HepG2 (cell line): ENCODE measurements around the gene COX4I1. TPM values are rescaled to one million over a fixed set of nuclear protein-coding genes. Genes with fewer than 3 reads are reported as not detected.
A peak's percentile ranks its signal among the peaks of the same experiment; 100 is the strongest.

Experiments
- ATAC-seq: fragments of 200-7000 bp; cut with Tn5 transposase; 3 replicates; pipeline ENCODE4 v1.9.1; 2020; ENCODE audit warnings: mild to moderate bottlenecking, moderate library complexity
- BruUV-seq: library from RNA; stranded (reverse); fragments of 400-500 nt; replicated peaks from 2 replicates; lab custom pipeline; 2021; lab: Mats Ljungman, UMichigan
- CTCF ChIA-PET: fragments of 300-600 bp; formaldehyde crosslinking; extraction: SDS; loops from one replicate; lab custom pipeline; 2021; ENCODE audit warnings: low total read pairs, inconsistent platforms, low intra/inter-chr PET ratio; lab: Yijun Ruan, JAX
- POLR2A ChIA-PET: fragments of 350-600 bp; sonication (Branson Sonifier 250); formaldehyde crosslinking; loops from one replicate; lab custom pipeline; 2020; ENCODE audit warnings: antibody characterized with exemption, inconsistent platforms; lab: Yijun Ruan, JAX
- DNase-seq: peaks from one replicate; pipeline ENCODE4 v3.0.0-alpha.2; 2015; ENCODE audit warnings: low spot score
- FAIRE-seq: peaks from 3 replicates; lab custom pipeline; 2011; peaks lifted over from hg19 to GRCh38; lab: Jason Lieb, UNC
- H2AFZ ChIP-seq: one replicate; pipeline ENCODE4 v1.6.1; 2011; ENCODE audit warnings: low read length, inconsistent platforms
- H3K27ac ChIP-seq: fragments of 300-600 bp; 3 replicates; pipeline ENCODE4 v1.8.0; 2011; ENCODE audit warnings: mixed run types, mild to moderate bottlenecking, mixed read lengths, low read length, inconsistent platforms; ENCODE audit not compliant: insufficient read depth; ENCODE audit errors: extremely low read length
- H3K27me3 ChIP-seq, 2 experiments: fragments of 200-600 bp in 1 of 2; 2 replicates in 1 of 2; 3 replicates in 1 of 2; pipeline versions ENCODE4 v1.6.0 to v1.8.0; 2011; ENCODE audit warnings: low read length in 2 of 2, mild to moderate bottlenecking in 2 of 2, moderate library complexity in 2 of 2, inconsistent platforms in 1 of 2; ENCODE audit not compliant: insufficient read depth in 2 of 2, control insufficient read depth in 1 of 2
- H3K36me3 ChIP-seq, 2 experiments: fragments of 200-600 bp in 1 of 2; replicated peaks in 1 of 2; 2 replicates in 1 of 2; 3 replicates in 1 of 2; pipeline versions ENCODE4 v1.5.1 to v1.8.0; 2011; ENCODE audit warnings: low read length in 2 of 2, inconsistent platforms in 1 of 2; ENCODE audit not compliant: insufficient read depth in 2 of 2, control insufficient read depth in 1 of 2
- H3K4me1 ChIP-seq: 2 replicates; pipeline ENCODE4 v1.5.1; 2012; ENCODE audit warnings: low read length, inconsistent platforms; ENCODE audit not compliant: insufficient read depth
- H3K4me2 ChIP-seq: 2 replicates; pipeline ENCODE4 v1.6.0; 2011; ENCODE audit warnings: low read depth, low read length, inconsistent platforms
- H3K4me3 ChIP-seq, 3 experiments: fragments of 200-600 bp in 1 of 3; sonication (generic), shearing (Covaris generic) in 1 of 3; replicated peaks in 1 of 3; 2 replicates each; pipeline ENCODE4 v1.5.1; 2011 to 2016; ENCODE audit warnings: low read length in 3 of 3, inconsistent platforms in 2 of 3, low read depth in 2 of 3, mild to moderate bottlenecking in 2 of 3, control low read depth in 1 of 3, mixed read lengths in 1 of 3; ENCODE audit not compliant: insufficient read depth in 1 of 3
- H3K79me2 ChIP-seq: one replicate; pipeline ENCODE4 v1.6.1; 2011; ENCODE audit warnings: low read length, inconsistent platforms; ENCODE audit not compliant: insufficient read depth
- H3K9ac ChIP-seq: 2 replicates; pipeline ENCODE4 v1.6.0; 2011; ENCODE audit warnings: mild to moderate bottlenecking, low read depth, low read length, inconsistent platforms; ENCODE audit not compliant: insufficient read depth
- H3K9me3 ChIP-seq: 2 replicates; pipeline ENCODE4 v1.5.1; 2012; ENCODE audit warnings: mild to moderate bottlenecking, low read length
- H4K20me1 ChIP-seq: 2 replicates; pipeline ENCODE4 v1.6.0; 2011; ENCODE audit warnings: inconsistent platforms, mild to moderate bottlenecking, low read length, moderate library complexity; ENCODE audit not compliant: insufficient read depth
- DPF2 ChIP-seq: sonication (generic); formaldehyde crosslinking; IDR thresholded peaks from 2 replicates; pipeline ENCODE4 v1.4.0; 2020; ENCODE audit warnings: mild to moderate bottlenecking, low read depth, missing genetic modification reagents, borderline replicate concordance
- HDAC6 ChIP-seq: fragments of 200-600 bp; sonication (generic); IDR thresholded peaks from 2 replicates; pipeline ENCODE4 v1.7.0; 2017; ENCODE audit warnings: mild to moderate bottlenecking, antibody characterized with exemption, low read length, low read depth
- KMT2B ChIP-seq: IDR thresholded peaks from 2 replicates; pipeline ENCODE4 v1.6.1; 2016; ENCODE audit warnings: missing genetic modification reagents, missing compliant biosample characterization
- PRDM4 ChIP-seq: sonication (generic); formaldehyde crosslinking; IDR thresholded peaks from 2 replicates; pipeline ENCODE4 v1.9.0; 2021; ENCODE audit warnings: missing genetic modification reagents, borderline replicate concordance
- PRMT3 ChIP-seq: sonication (generic); formaldehyde crosslinking; IDR thresholded peaks from 2 replicates; pipeline ENCODE4 v1.8.1; 2022; ENCODE audit warnings: low read depth, mild to moderate bottlenecking, moderate library complexity, missing genetic modification reagents, borderline replicate concordance
- RELA ChIP-seq: sonication (generic); formaldehyde crosslinking; IDR thresholded peaks from 2 replicates; pipeline ENCODE4 v1.4.0; 2020; ENCODE audit warnings: missing genetic modification reagents
- SMARCE1 ChIP-seq: fragments of 450-650 bp; IDR thresholded peaks from 2 replicates; pipeline ENCODE4 v1.6.1; 2017; ENCODE audit warnings: borderline replicate concordance
- SOX5 ChIP-seq: IDR thresholded peaks from 2 replicates; pipeline ENCODE4 v1.6.1; 2016; ENCODE audit warnings: borderline replicate concordance
- ZBTB1 ChIP-seq: sonication (generic); formaldehyde crosslinking; IDR thresholded peaks from 2 replicates; pipeline ENCODE4 v1.4.0; 2020; ENCODE audit warnings: missing genetic modification reagents, borderline replicate concordance
- ZBTB49 ChIP-seq: sonication (generic); formaldehyde crosslinking; IDR thresholded peaks from 2 replicates; pipeline ENCODE4 v1.4.0; 2020; ENCODE audit warnings: missing genetic modification reagents, borderline replicate concordance
- ZNF160 ChIP-seq: sonication (generic); formaldehyde crosslinking; IDR thresholded peaks from 2 replicates; pipeline ENCODE4 v1.8.0; 2022; ENCODE audit warnings: mild to moderate bottlenecking, inconsistent platforms, missing genetic modification reagents
- ZNF253 ChIP-seq: sonication (generic); formaldehyde crosslinking; IDR thresholded peaks from 2 replicates; pipeline ENCODE4 v1.8.0; 2022; ENCODE audit warnings: mild to moderate bottlenecking, missing genetic modification reagents, borderline replicate concordance
- ZNF572 ChIP-seq: sonication (generic); formaldehyde crosslinking; IDR thresholded peaks from 2 replicates; pipeline ENCODE4 v1.5.1; 2020; ENCODE audit warnings: mild to moderate bottlenecking, missing genetic modification reagents
- ZNF577 ChIP-seq: sonication (generic); formaldehyde crosslinking; IDR thresholded peaks from 2 replicates; pipeline ENCODE4 v1.4.0; 2020; ENCODE audit warnings: mild to moderate bottlenecking, low read depth, missing genetic modification reagents, borderline replicate concordance
- ZNF740 ChIP-seq: sonication (generic); formaldehyde crosslinking; IDR thresholded peaks from 2 replicates; pipeline ENCODE4 v1.4.0; 2020; ENCODE audit warnings: missing genetic modification reagents
- ZNF782 ChIP-seq: sonication (generic); formaldehyde crosslinking; IDR thresholded peaks from 2 replicates; pipeline ENCODE4 v1.4.0; 2020; ENCODE audit warnings: missing genetic modification reagents, mild to moderate bottlenecking, borderline replicate concordance
- WGBS: methylation state at CpG from one replicate; pipeline ENCODE4 v1.1.6; 2017; ENCODE audit warnings: low lambda C conversion rate; 5-methylcytosine and 5-hydroxymethylcytosine counted together
- in situ Hi-C: cut with HindIII; loops from 2 replicates; pipeline ENCODE4 v1.10.0; 2017; ENCODE audit warnings: low pct_unique_long_range_greater_than_20kb; ENCODE audit not compliant: extremely low pct_ligation_motif_present
- intact Hi-C: fragments of 100-400 bp; cut with micrococcal nuclease; formaldehyde crosslinking; loops from one replicate; pipeline ENCODE4 v1.10.0; 2022; ENCODE audit not compliant: unreplicated experiment
- polyA plus RNA-seq, 8 experiments: library from polyadenylated mRNA; depleted of rRNA in 3 of 8; stranded (reverse) in 7 of 8; unstranded in 1 of 8; fragments of >200 nt; fragmentation: Illumina TruSeq in 4 of 8; extraction: Trizol in 4 of 8; gene quantifications; 2 replicates each; pipeline versions ENCODE4 v1.2.1 to v1.2.3, GENCODE V29; 2011 to 2016; ENCODE audit warnings: low read depth in 4 of 8, missing spikeins in 1 of 8, mixed read lengths in 1 of 8; ENCODE audit not compliant: insufficient read depth in 1 of 8
- total RNA-seq, 5 experiments: library from RNA; depleted of rRNA; stranded (reverse); fragments of >200 nt; fragmentation: Illumina TruSeq; extraction: Trizol; gene quantifications; 2 replicates each; pipeline ENCODE4 v1.2.3, GENCODE V29; 2016; ENCODE audit warnings: low read depth in 1 of 5

COX4I1 gene
- total and polyA plus RNA-seq, 2 of the 13 experiments (the other 11 are each of a cell fraction or from before 2014, with no cell fraction given) = 658 to 902 TPM

GRCh38 chr16:85820604-85821372, 21.3 kb downstream of the COX4I1 start:
- no peak for DNase-seq

More at GRCh38 chr16:85820604-85821372, 21.3 kb downstream of the COX4I1 start:
- TF ChIP-seq PRMT3 (CRISPR knock-in tag) (no peak), RELA (CRISPR knock-in tag) (no peak), ZNF572 (CRISPR knock-in tag) (no peak), KMT2B (CRISPR knock-in tag) (no peak), SOX5 (no peak), PRDM4 (peak; percentile 99), ZNF740 (CRISPR knock-in tag) (no peak), DPF2 (no peak), ZNF253 (CRISPR knock-in tag) (no peak), ZBTB49 (CRISPR knock-in tag) (no peak), SMARCE1 (no peak), ZNF577 (no peak), ZNF160 (no peak), ZNF782 (CRISPR knock-in tag) (0 out of 2 replicates have a peak, but pooled peaks have one; percentile 11), HDAC6 (no peak), ZBTB1 (CRISPR knock-in tag) (no peak)
- no peak overlapping the region for H3K4me3 ChIP-seq
- CTCF ChIA-PET = interaction anchor here (1.5 to 5.0 kb wide), 4 partner anchors 73 to 198 kb away, joined by 4 to 108 read pairs (median 48); no protein-coding TSS in a partner anchor
- POLR2A ChIA-PET = interaction anchor here (1.3 kb wide), 2 partner anchors 27 to 166 kb away, joined by 3 to 4 read pairs; no protein-coding TSS in a partner anchor
- H3K9me3 ChIP-seq = no peaks in the 10 kb centered on the region
- peaks cover 0 to 15% of the 10 kb centered on the region in 2 experiments; a peak in 2 of 5 replicates for H3K27me3 ChIP-seq
- in situ Hi-C loops (loop anchor here (5.0 to 25.0 kb wide), 4 partner anchors 72 to 692 kb away; partner anchors contain the start of gene FOXF1), intact Hi-C loops (loop anchor here (1.0 kb wide), 2 partner anchors 74 to 167 kb away; no protein-coding TSS in a partner anchor)
- H3K36me3 ChIP-seq = no peaks in the 10 kb centered on the region
- ATAC-seq = no peak
- no TSS peak for BruUV-seq
- no peak overlapping the region for H3K27ac ChIP-seq
- no peak overlapping the region for H3K4me2 ChIP-seq
- H3K79me2 ChIP-seq = no peaks in the 10 kb centered on the region
- H3K9ac ChIP-seq = no peak overlapping the region
- H3K4me1 ChIP-seq = no peaks in the 10 kb centered on the region
- H4K20me1 ChIP-seq = no peaks in the 10 kb centered on the region
- WGBS = 37% methylated on average over 22 of the region's 22 CpGs
- no peak overlapping the region for H2AFZ ChIP-seq
- no peak for FAIRE-seq
